Measurements from ENCODE around the gene ITGB1BP2.
"Not testable (repeated sequence)": the region's sequence is repeated elsewhere in the genome, so short reads cannot be mapped to it uniquely, and the experiment has no call there.

DNA sequence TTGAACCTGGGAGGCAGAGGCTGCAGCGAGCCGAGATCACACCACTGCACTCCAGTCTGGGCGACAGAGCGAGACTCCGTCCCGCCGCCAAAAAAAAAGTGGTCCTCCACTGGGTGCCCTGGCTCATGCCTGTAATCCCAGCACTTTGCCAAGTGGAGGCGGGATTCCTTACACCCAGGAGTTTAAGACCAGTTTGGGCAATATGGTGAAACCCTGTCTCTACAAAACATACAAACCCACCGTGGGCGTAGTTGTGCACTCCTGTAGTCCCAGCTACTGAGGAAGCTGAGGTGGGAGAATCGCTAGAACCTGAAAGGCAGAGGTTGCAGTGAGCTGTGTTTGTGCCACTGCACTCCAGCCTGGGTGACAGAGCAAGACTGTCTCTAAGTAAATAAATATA is 20.2 kb upstream of the ITGB1BP2 start:
- TF ChIP-seq, protein P1, sequence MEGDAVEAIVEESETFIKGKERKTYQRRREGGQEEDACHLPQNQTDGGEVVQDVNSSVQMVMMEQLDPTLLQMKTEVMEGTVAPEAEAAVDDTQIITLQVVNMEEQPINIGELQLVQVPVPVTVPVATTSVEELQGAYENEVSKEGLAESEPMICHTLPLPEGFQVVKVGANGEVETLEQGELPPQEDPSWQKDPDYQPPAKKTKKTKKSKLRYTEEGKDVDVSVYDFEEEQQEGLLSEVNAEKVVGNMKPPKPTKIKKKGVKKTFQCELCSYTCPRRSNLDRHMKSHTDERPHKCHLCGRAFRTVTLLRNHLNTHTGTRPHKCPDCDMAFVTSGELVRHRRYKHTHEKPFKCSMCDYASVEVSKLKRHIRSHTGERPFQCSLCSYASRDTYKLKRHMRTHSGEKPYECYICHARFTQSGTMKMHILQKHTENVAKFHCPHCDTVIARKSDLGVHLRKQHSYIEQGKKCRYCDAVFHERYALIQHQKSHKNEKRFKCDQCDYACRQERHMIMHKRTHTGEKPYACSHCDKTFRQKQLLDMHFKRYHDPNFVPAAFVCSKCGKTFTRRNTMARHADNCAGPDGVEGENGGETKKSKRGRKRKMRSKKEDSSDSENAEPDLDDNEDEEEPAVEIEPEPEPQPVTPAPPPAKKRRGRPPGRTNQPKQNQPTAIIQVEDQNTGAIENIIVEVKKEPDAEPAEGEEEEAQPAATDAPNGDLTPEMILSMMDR (conservative IDR thresholded peaks at IDR 0.05; ENCODE audit: low read length): not testable (repeated sequence)
- not testable (repeated sequence) for TF ChIP-seq EZH2phosphoT487 (IDR thresholded peaks at IDR 0.05; ENCODE audit: borderline replicate concordance, low read depth, low read length)

All from OCI-LY7 (cell line).